Psoas muscle (tissue), 8 donors: ENCODE data around the gene MYO3B. TPM values are rescaled to one million over a fixed set of nuclear protein-coding genes. Genes with fewer than 3 reads are reported as not detected.

Experiments
- ATAC-seq, 4 donors: fragments of 200-7000 bp; cut with Tn5 transposase; one replicate each; pipeline ENCODE4 v1.9.1; 2020; ENCODE audit warnings: moderate library complexity in 3 of 4, mild to moderate bottlenecking in 2 of 4
- DNase-seq, 2 donors: peaks; one replicate each; pipeline ENCODE4 v3.0.0-alpha.2; 2020
- H3K27ac ChIP-seq: fragments of 200-600 bp; one replicate; pipeline ENCODE4 v1.8.0; 2022
- H3K27me3 ChIP-seq, 3 donors: fragments of 200-600 bp in 1 of 3; one replicate each; pipeline versions ENCODE4 v1.6.1 to v1.8.0; 2013 to 2022; ENCODE audit warnings: low read length in 2 of 3, mild to moderate bottlenecking in 2 of 3, moderate library complexity in 1 of 3; ENCODE audit not compliant: insufficient read depth in 3 of 3
- H3K36me3 ChIP-seq, 2 donors: fragments of 200-600 bp in 1 of 2; one replicate each; pipeline versions ENCODE4 v1.6.1 to v1.8.0; 2013 to 2022; ENCODE audit warnings: low read depth in 1 of 2, mild to moderate bottlenecking in 1 of 2, moderate library complexity in 1 of 2; ENCODE audit not compliant: insufficient read depth in 1 of 2
- H3K4me1 ChIP-seq: fragments of 200-600 bp; one replicate; pipeline ENCODE4 v1.8.0; 2022
- H3K4me3 ChIP-seq: fragments of 200-600 bp; one replicate; pipeline ENCODE4 v1.8.0; 2022; ENCODE audit warnings: mild to moderate bottlenecking
- H3K9me3 ChIP-seq: fragments of 200-600 bp; one replicate; pipeline ENCODE4 v1.8.0; 2022
- WGBS, 3 donors: extraction: QIAGEN DNeasy Blood & Tissue Kit; methylation state at CpG; one replicate each; pipeline versions ENCODE4 v1.1.6 to v1.1.7; 2013; 5-methylcytosine and 5-hydroxymethylcytosine counted together
- intact Hi-C, 2 donors: fragments of 100-400 bp; cut with DNase I; formaldehyde crosslinking; loops; one replicate each; pipeline versions ENCODE4 v1.11.0 to v1.14.2; 2022
- polyA plus RNA-seq, 3 donors: library from polyadenylated mRNA; stranded (reverse); fragments of 200-250 nt; gene quantifications; one replicate each; pipeline ENCODE4 v1.2.3, GENCODE V29; 2013
- total RNA-seq, 4 donors: library from RNA; stranded (reverse); fragmentation: NEBNext Ultra II Directional in 2 of 4; extraction: Animal tissue kit (Norgen Biotek cat#: 25700) in 2 of 4; gene quantifications; one replicate each; pipeline versions ENCODE4 v1.2.1 to v1.2.4, GENCODE V29; 2021 to 2023
- TF ChIP-seq, protein P1 (sequence below): fragments of 200-600 bp; IDR thresholded peaks from one replicate; pipeline ENCODE4 v1.8.0; 2022; ENCODE audit warnings: antibody characterized with exemption
- donor health status: healthy with polysubstance abuse.
- donor health status: DM: no; HTN: no; CAD: no; lungs with moderate emphysema.
- donor health status: Bipolar disorder and iron deficiency.
- donor health status: healthy.
- donor health status: DM: yes; HTN: yes; CAD: no.
- donor health status: DM: no; HTN: no; CAD: no.
- donor health status: DM: no; HTN: no; CAD: no.
- donor health status: DM: yes; HTN: yes; CAD: no.

MYO3B gene
- total and polyA plus RNA-seq, 7 donors: 0.04 to 0.32 TPM; not detected in 5

DNA sequence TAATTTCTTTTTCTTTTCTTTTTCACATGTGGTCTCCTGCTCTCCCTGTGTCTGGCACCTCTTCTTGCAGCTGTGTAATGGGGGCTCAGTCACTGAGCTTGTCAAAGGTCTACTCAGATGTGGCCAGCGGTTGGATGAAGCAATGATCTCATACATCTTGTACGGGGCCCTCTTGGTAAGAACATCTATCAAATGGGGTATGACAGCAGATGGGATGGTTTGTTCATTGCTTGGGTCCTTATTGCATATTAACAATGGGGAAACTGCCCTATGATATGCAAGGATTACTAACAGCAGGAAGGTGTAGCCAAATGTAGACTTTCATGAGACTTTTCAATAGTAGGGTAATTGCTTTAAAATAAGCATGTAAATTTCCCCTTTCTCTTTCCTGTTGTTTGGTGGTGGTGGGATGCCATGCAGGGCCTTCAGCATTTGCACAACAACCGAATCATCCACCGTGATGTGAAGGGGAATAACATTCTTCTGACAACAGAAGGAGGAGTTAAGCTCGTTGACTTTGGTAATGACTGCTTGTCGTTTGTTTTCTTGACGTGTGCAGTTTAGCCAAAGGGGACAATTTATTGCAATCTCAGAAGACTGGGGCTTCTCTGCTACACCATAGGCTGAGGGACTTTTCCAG lies 36.5 kb downstream of the MYO3B start:
- Histone ChIP-seq H3K4me3 (no peak overlapping the region), H3K27ac (no peak overlapping the region), H3K9me3 (peaks cover under 1% of the 10 kb centered on the region), H3K27me3 (no peaks in the 10 kb centered on the region), H3K4me1 (no peaks in the 10 kb centered on the region), H3K36me3 (no peaks in the 10 kb centered on the region)
- DNase-seq: no peak
- TF ChIP-seq, protein P1, sequence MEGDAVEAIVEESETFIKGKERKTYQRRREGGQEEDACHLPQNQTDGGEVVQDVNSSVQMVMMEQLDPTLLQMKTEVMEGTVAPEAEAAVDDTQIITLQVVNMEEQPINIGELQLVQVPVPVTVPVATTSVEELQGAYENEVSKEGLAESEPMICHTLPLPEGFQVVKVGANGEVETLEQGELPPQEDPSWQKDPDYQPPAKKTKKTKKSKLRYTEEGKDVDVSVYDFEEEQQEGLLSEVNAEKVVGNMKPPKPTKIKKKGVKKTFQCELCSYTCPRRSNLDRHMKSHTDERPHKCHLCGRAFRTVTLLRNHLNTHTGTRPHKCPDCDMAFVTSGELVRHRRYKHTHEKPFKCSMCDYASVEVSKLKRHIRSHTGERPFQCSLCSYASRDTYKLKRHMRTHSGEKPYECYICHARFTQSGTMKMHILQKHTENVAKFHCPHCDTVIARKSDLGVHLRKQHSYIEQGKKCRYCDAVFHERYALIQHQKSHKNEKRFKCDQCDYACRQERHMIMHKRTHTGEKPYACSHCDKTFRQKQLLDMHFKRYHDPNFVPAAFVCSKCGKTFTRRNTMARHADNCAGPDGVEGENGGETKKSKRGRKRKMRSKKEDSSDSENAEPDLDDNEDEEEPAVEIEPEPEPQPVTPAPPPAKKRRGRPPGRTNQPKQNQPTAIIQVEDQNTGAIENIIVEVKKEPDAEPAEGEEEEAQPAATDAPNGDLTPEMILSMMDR: no peak
- ATAC-seq: no peak
- intact Hi-C loops: no loop called here
- WGBS, 3 donors: 37 to 48% (median 38%) methylated on average over 7 of the region's 7 CpGs

DNA sequence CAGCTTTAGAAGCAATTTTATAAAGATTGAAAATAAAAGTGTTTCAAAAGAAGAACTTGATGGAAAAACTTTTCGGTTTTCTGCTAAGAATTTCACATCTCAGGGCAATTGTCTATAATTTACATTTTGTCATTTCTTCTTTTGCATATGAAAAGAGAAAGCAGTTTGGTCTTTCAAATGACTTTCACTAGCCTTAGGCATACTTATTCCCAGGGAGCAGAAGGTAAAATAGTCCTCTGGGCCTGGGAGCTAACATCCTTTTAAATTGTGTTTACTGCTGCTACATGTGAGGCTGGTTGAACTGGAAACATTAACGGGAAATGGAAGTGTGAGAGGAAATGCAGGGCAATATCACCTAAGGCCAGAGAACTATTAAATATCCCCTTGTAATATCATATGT lies 37.1 kb downstream of the MYO3B start:
- Histone ChIP-seq H3K4me1 (no peaks in the 10 kb centered on the region), H3K4me3 (no peak overlapping the region), H3K27me3 (no peaks in the 10 kb centered on the region), H3K9me3 (no peaks in the 10 kb centered on the region), H3K36me3 (no peaks in the 10 kb centered on the region), H3K27ac (no peak overlapping the region)
- ATAC-seq (no peak), DNase-seq (no peak)
- intact Hi-C loops: no loop called here
- WGBS, 3 donors: 40 to 65% (median 41%) methylated on average over 2 of the region's 2 CpGs
- TF ChIP-seq, protein P1: no peak

DNA sequence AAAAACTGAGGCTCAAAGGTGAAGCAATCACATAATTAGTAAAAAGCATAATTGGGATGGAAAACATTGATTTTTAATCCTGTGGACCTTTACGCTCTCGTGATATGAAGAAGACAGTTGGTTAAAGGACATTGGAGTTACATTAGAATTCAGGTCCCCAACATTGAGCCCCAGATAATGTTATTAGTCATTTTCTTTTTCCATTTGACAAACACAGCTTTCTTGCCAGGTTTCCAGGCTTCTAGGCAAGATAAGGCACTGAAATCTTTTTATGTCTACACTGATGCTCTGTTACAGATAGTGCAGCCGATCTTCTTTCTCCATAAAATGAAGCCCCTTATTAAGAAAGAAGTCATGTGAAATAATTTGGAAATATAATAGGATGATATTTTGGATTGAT lies 38.5 kb downstream of the MYO3B start:
- intact Hi-C loops: no loop called here
- no peaks in the 10 kb centered on the region for H3K36me3 ChIP-seq
- no peak overlapping the region for H3K4me3 ChIP-seq
- TF ChIP-seq, protein P1: no peak
- DNase-seq (no peak), ATAC-seq (no peak)
- 91 to 94% (median 94%) methylated on average over 3 of the region's 3 CpGs for WGBS, 3 donors
- no peaks in the 10 kb centered on the region for H3K27me3 ChIP-seq
- no peaks in the 10 kb centered on the region for H3K9me3 ChIP-seq
- no peak overlapping the region for H3K27ac ChIP-seq
- H3K4me1 ChIP-seq: no peaks in the 10 kb centered on the region

DNA sequence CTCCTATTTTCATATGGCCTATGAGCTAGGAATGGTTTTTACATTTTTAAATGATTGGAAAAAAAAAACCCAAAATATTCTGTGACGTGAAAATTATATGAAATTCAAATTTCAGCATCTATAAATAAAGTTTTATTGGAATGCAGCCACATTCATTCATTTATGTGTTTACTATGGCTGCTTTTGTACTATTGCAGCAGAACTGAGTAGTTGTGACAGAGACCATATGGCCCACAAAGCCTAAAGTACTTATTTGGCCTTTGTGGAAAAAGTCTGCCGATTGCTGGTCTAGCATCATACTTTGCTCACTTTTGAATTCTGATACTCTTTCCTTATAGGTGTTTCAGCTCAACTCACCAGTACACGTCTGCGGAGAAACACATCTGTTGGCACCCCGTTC lies 39.0 kb downstream of the MYO3B start:
- WGBS, 3 donors: 76 to 80% (median 77%) methylated on average over 5 of the region's 5 CpGs
- no peaks in the 10 kb centered on the region for H3K36me3 ChIP-seq
- no peaks in the 10 kb centered on the region for H3K27me3 ChIP-seq
- intact Hi-C loops: no loop called here
- no peak overlapping the region for H3K4me3 ChIP-seq
- DNase-seq (no peak), ATAC-seq (no peak)
- no peaks in the 10 kb centered on the region for H3K9me3 ChIP-seq
- no peak overlapping the region for H3K27ac ChIP-seq
- TF ChIP-seq, protein P1: no peak
- no peaks in the 10 kb centered on the region for H3K4me1 ChIP-seq

DNA sequence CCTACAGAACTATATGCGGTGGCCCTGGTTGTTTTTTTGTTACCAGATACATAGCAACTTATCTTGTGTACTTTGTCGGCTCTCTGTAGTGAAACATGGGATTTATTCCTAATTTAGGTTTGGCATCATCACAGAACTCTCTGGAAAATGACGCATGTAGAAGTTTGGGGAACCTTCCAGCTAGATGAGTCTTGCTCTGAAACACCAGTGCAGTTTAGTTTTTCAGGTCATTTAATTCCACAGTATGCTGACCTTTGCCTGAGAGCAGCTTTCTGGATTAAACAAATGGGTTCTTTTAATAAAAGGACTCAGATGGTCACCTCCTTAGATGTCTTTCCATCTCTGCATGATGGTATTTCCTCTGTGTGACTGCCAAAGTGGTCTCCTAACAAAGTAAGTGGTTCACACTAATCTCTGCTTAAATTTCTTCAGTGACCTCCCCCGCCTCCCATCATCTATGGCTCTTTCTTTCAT lies 39.9 kb downstream of the MYO3B start:
- Histone ChIP-seq H3K4me1 (no peaks in the 10 kb centered on the region), H3K27ac (no peak overlapping the region), H3K27me3 (no peaks in the 10 kb centered on the region), H3K36me3 (no peaks in the 10 kb centered on the region), H3K9me3 (no peaks in the 10 kb centered on the region), H3K4me3 (no peak overlapping the region)
- 40 to 53% (median 44%) methylated on average over 4 of the region's 4 CpGs for WGBS, 3 donors
- ATAC-seq (peak in 1 of 4 donors; percentile 40), DNase-seq (no peak)
- TF ChIP-seq, protein P1: no peak
- intact Hi-C loops: no loop called here
